GM10266 (cell line): ENCODE data around the gene FAM135A.
A peak's percentile ranks its signal among the peaks of the same experiment; 100 is the strongest.

Source experiments
- DNase-seq: peaks from one replicate; pipeline ENCODE4 v3.0.0; 2012; ENCODE audit errors: extremely low spot score
- TF ChIP-seq, protein P1 (sequence below): IDR thresholded peaks from 2 replicates; pipeline ENCODE4 v1.5.1; 2012; ENCODE audit warnings: mild to moderate bottlenecking, low read depth; ENCODE audit not compliant: control insufficient read depth, insufficient read depth; ENCODE audit errors: missing control alignments

Gene FAM135A

GRCh38 chr6:70524721-70525286 is 111.5 kb downstream of the FAM135A start:
- no peak for DNase-seq
- TF ChIP-seq, protein P1, sequence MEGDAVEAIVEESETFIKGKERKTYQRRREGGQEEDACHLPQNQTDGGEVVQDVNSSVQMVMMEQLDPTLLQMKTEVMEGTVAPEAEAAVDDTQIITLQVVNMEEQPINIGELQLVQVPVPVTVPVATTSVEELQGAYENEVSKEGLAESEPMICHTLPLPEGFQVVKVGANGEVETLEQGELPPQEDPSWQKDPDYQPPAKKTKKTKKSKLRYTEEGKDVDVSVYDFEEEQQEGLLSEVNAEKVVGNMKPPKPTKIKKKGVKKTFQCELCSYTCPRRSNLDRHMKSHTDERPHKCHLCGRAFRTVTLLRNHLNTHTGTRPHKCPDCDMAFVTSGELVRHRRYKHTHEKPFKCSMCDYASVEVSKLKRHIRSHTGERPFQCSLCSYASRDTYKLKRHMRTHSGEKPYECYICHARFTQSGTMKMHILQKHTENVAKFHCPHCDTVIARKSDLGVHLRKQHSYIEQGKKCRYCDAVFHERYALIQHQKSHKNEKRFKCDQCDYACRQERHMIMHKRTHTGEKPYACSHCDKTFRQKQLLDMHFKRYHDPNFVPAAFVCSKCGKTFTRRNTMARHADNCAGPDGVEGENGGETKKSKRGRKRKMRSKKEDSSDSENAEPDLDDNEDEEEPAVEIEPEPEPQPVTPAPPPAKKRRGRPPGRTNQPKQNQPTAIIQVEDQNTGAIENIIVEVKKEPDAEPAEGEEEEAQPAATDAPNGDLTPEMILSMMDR, result no peak

GRCh38 chr6:70527071-70527737 is 113.9 kb downstream of the FAM135A start:
- no peak for DNase-seq
- TF ChIP-seq, protein P1, result no peak

DNA sequence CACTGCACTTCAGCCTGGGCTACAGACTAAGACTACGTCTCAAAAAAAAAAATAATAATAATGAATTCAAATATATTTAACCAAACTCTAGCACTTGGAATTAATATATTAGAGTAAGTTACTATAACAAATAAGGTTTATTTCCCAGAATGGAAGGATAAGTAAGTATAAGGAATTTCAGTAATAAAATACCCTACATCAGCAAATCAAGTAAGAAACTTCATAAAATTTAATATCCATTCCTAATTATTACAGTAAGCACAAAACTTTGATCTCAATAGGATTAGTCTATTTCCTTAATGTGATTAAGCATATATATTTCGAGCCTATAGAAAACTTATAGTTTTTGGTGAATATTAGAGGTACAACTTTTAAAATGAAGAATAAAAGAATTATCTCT is 116.7 kb downstream of the FAM135A start:
- no peak for DNase-seq

DNA sequence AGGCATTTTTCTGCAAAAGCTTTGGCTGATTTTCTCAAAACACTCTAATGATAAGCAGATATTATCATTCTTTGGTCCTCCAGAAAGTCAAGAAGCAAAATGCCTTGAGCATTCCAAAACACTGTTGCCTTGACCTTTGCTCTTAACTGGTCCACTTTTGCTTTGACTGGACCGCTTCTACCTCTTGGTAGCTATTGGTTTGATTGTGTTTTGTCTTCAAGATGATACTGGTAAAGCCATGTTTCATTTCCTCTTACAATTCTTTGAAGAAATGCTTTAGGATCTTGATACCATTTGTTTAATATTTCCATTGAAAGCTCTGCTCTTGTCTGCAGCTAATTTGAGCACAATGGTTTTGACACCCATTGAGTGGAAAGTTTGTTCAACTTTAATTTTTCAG is 117.8 kb downstream of the FAM135A start:
- TF ChIP-seq, protein P1, result no peak
- DNase-seq, result no peak

More for the DNA sequence above, 116.7 kb downstream of the FAM135A start:
- TF ChIP-seq, protein P1, result no peak

- TF ChIP-seq, protein P1, result no peak
- no peak for DNase-seq
Observed at GRCh38 chr6:70537266-70537665, 124.0 kb downstream of the FAM135A start.

DNA sequence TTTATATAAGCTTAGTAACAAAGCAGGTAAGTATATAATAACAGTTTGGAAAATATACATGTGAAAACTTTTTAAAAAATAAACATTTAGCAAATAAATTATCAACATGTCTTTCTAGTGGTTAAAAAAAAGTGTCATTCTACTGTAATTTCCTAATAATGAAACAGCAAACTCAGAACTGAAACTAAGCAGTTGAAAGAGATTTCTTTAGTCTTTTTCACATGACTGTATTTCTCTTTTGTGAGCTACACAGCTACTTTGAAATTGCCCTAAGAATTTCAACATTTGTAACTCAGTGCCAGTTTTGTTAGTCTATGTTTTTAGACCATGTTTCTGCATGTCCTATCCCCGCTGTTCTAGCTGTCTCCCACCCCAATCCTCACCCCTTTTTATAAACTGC is 125.1 kb downstream of the FAM135A start:
- DNase-seq, result peak; percentile 12
- TF ChIP-seq, protein P1, result no peak

DNA sequence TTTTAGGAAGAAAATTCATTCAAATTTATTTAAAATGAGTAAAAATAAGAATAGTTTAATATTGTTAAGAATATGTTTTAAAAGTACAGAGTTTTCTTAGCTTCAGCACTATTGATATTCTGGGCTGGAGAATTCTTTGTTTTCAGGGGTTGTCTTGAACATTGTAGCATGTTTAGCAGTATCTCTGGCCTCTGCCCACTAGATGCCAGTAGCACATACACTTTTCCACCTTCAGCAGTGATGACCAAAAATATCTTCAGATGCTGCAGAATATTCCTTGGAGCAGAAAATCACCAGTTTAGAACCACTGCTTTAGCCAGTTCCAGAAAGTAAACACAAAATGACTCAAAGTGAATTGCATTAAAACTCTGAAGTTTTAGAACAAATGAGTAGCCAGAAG is 134.0 kb downstream of the FAM135A start:
- TF ChIP-seq, protein P1, result peak; percentile 36
- DNase-seq, result no peak
